GM19452 (cell line): ENCODE measurements around the gene ST6GALNAC5.
"Not testable (repeated sequence)": the region's sequence is repeated elsewhere in the genome, so short reads cannot be mapped to it uniquely, and the experiment has no call there.

Experiments
- ATAC-seq: cut with Tn5 transposase; IDR thresholded peaks from one replicate; pipeline ENCODE4 v1.9.1; 2021; ENCODE audit not compliant: unreplicated experiment

The ST6GALNAC5 gene

GRCh38 chr1:76933847-76934815 is 66.9 kb downstream of the ST6GALNAC5 start:
- no peak for ATAC-seq

- no peak for ATAC-seq
Observed at GRCh38 chr1:76938304-76938703, 71.0 kb downstream of the ST6GALNAC5 start.

GRCh38 chr1:76939050-76939816 is 72.0 kb downstream of the ST6GALNAC5 start:
- peak; percentile 65 for ATAC-seq

DNA sequence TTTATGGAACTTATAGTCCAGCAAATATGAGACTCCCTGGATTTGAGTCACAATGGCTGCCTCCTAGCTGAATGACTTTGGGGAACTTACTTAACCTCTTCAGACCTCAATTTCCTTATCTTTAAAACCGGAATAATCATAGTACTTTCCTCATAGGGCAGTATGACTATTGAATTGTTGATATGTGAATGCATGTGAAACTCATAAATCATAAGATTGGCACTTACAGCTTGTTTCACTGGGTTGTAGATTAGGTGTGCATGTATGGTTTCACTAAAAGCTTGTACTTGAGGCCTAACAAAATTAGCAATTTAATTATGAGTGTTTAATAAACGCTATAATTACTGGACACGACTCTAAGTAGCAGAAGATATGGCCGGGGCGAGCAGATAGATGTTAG is 72.5 kb downstream of the ST6GALNAC5 start:
- no peak for ATAC-seq

DNA sequence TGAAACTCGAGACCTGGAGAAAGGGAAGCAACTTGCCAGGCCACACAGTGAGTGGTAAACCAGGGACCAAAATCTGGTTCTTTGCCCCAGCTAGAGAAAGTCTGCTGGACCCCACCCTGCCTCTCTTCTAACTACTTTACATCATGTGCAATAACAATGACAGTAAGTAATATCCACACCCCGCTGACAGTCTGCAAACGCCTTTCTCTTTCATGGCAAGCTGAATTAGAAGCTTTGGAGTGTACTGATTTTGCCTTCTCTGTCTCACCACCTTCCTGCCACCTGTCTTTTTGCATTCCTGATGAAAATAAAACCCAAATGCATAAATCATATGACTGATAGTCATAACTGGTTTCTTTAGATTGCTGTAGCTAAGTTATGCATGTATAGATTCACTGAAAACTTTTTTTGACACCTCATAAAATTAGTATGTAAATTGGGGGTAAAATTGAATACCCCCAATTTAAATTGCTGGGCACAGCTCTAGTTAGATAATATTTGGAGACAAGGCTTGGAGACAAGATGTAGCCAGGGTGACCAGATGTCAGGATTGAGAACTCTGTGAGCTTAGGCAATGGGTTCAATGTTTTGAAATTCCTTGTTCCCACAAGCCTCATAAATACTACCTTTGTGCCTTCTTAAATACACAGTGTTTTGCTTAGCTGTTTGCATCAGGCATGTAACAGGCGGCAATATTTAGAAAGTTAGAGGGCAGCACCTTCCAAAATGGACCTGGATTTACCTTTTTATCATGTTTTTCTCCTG is 73.5 kb downstream of the ST6GALNAC5 start:
- ATAC-seq: no peak

DNA sequence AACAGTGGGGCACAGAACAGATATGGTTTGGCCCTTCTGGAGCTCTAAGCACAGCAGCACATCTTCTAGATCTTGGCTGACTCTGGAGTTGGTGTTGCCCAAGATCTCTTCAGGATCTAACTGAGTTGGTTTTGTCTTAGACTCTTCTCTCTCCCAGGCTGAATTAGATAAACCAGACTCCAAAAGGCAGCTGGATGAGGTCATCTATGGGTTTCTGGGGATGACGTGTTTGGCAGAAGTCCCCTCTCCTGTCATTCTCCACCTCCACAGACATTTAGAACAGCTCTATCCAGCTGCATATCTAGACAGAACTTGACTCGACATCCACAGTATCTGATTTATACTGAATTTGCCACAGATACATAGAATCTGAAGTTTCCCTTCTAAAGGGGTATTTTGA is 75.3 kb downstream of the ST6GALNAC5 start:
- ATAC-seq: no peak

DNA sequence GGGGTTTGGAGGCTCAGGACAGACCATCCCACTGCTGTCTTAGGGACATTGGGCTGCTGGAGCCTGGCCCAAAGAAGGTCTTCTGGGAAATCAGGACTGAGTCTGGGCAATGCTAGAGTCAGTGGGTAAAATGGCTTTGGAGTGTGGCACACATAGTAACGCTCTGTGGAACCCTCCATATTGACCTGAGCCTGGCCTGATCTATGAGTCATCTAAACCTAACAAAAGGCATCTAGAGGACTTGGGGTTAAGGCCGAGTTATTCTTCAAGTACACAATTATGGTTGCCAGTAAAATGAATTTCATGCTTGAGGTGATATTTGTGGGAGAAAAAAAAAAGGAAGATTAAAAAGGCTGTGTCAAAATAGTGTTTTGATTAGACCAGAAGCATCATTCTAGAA is 77.7 kb downstream of the ST6GALNAC5 start:
- no peak for ATAC-seq

GRCh38 chr1:76948846-76949245 is 81.6 kb downstream of the ST6GALNAC5 start:
- ATAC-seq: no peak

DNA sequence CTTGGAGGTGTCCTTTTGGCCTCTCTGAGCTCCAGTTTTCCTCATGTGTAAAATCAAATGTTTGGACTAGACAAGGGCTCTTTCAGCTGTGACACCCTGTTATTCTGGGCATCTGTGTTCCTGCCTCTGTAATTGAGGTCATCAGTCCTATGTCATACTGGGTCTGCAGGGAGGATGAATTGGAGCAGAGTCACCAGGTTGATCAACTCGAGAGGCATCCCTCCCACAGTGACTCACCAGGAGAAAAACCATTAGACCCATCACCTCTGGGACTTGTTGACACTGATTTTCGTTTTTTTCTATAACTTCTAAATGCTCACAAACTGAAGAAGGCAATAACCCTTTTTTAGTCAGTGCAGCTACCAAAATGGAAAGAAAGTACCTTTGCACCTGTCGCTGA is 82.2 kb downstream of the ST6GALNAC5 start:
- ATAC-seq: no peak

DNA sequence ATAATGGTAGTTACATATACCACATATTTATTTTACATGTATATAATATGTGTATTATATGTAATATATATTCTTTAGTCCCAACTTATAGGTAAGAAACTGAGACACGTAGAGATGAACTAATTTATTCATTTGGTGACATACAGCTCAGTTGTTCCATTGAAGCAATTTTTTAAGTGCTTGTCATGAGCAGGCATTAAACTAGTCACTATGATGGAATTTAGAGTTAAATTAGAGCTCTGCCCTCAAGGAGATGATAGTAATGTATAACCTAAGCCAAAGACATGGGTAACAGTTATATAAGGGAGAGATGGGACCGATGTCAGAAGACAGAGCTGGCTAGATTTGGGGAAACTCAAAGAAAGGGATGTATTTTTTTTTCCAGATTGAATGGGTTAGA is 83.0 kb downstream of the ST6GALNAC5 start:
- no peak for ATAC-seq

DNA sequence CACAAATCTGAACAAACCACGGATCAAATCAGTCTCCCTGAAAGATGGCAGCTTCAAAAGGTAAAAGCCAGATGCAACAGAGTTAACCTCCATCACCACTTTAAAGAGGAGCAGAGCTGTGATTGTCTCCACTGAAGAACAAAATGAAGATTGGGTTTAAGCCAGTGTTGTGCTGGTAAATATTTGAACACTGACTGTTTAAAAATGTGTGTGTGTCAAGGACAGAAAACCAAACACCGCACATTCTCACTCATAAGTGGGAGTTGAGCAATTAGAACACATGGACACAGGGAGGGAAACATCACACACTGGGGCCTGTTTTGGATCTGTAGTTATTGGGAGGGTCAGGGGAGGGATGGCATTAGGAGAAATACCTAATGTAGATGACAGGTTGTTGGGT is 83.9 kb downstream of the ST6GALNAC5 start:
- no peak for ATAC-seq

- ATAC-seq: no peak
Observed at GRCh38 chr1:76955652-76956051, 88.4 kb downstream of the ST6GALNAC5 start.

- no peak for ATAC-seq
Observed at GRCh38 chr1:76957961-76958360, 90.7 kb downstream of the ST6GALNAC5 start.

DNA sequence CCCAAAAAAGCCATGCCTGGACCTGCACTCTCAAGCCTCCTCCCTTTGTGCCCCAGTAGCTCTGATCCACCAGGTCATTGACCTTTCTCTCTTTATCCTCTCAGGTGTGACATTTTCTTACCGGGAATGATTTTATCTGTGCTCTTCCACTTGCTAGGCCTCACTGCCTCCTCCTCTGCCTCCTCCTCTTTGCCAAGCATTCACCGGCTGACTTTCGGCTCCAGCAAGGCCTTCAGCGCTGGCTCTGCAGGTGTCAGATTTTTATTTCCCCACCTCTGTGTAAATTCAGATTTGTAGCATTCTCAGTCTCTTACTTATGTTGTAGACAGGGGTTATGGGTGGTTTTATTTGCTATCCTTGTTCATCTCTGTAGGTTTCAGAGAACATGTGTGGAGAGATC is 91.5 kb downstream of the ST6GALNAC5 start:
- ATAC-seq: no peak

GRCh38 chr1:76959556-76959955 is 92.3 kb downstream of the ST6GALNAC5 start:
- ATAC-seq: no peak

DNA sequence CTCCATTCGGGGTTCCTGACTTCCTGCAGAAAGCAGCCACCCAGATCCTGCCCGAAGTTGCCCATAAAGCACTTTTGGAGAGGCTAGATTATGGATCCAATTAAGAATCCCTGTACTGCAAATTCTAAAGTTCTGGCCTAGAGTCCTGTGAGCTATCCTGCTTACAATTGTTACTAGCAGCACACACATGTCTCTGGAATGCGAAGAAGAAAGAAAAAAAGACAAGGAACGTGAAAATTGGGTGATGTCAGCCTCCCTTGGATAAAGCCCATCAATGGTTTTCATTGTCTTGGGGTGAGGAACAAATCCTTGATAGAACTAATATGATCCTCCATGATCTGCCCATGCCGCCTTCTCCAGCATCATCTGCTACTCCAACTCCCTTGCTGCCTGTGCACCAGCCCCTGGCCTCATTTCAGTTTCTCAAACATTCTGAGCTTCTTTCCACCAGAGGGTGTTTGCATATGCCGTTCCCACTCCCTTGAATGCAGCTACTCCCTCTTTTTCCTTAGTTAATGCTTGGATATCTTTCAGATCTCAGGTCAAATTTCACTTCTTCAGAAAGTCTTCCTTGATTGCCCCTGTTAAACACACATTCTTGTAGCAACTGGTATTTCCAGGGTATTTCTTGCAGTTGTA is 94.0 kb downstream of the ST6GALNAC5 start:
- ATAC-seq: no peak

DNA sequence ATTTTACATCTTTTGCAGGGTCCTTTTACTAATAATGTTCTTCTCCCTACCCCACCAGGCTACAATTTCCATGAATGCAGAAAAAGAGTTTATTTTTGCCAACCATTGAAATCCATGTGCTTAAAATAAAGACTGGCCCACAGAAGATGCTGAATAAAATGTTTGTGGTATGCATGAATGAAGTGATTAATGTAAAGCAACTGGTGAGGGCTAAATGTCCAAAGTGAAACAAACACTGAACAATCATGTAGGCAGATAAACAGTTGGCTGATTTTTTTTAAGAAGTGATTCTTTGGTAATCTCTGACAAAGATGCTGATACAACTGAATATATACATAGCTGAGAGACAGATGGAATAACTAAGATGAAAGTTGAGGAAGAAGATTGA is 94.5 kb downstream of the ST6GALNAC5 start:
- no peak for ATAC-seq

DNA sequence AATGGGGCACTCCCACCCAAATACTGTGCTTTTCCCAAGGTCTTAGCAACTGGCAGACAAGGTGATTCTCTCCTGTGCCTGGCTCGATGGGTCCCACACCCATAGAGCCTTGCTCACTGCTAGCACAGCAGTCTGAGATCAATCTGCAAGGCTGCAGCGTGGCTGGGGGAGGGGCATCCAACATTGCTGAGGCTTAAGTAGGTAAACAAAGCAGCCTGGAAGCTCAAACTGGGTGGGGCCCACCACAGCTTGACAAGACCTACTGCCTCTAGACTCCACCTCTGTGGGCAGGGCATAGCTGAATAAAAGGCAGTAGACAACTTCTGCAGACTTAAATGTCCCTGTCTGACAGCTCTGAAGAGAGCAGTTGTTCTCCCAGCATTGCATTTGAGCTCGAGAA is 114.0 kb downstream of the ST6GALNAC5 start:
- ATAC-seq: not testable (repeated sequence)

GRCh38 chr1:76989976-76990375 is 122.7 kb downstream of the ST6GALNAC5 start:
- ATAC-seq: no peak

DNA sequence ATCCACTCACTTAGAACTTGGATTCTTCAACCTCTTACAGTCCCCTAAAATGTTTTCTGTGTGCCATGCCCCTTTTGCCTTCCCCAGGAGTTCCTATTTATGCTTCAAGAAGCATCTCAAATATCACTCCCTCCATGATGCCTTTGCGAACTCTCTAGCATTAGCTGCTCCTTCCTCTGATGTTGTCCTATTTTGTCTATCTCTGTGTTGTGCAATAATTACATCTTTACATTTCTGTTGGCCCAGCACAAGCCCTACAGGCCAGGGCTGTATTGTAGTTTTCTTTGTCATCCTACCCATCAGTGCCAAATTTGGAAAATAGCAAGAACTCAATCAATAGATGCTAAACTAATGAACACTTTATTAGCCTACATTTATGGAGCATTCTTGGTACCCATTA is 125.8 kb downstream of the ST6GALNAC5 start:
- ATAC-seq: no peak
